NCI-H1105 (cell line): ENCODE results near the gene NXPH4.
A peak's percentile ranks its signal among the peaks of the same experiment; 100 is the strongest.

Source experiments
- DNase-seq: peaks from one replicate; lab custom pipeline; 2025; lab: John Stamatoyannopoulos, UW

NXPH4 gene

GRCh38 chr12:57219205-57219992, 2.8 kb downstream of the NXPH4 start:
- no peak for DNase-seq

DNA sequence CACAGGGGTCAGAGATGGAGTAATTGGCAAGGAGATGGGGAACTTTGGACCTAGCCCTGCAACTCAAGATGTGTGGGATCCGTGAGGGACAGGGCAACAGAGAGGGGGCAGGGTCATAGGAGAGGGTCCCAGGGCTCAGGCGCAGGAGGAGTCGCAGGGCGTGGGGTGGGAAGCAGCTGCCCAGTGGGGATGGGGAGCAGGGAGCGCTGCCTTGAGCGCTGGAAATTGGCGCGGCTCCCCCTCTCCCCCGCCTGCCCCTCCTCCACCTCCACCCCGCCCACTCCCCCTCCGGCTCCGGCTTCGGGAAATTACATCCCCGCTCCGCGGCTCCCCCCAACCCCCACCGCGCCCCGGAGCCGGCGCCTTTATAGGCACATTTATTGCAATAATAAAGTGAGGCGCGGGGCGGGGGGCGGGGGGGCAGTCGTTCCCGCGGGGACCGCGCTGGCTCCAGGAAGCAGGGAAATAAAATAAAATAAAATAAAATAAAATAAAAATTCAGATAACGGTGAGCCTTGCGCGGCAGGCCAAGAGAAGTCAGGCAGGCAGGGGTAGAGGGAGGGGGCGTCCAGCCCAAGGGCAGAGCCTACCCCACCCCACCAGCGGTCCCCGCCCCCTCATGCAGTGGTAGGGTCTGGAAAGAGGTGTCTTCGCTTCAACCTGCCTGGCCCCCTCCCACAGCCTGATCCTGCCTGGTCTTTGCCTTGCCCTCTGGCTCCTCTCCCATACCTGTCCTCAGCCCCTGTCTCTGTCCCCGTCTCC, 3.6 kb downstream of the NXPH4 start:
- no peak for DNase-seq

DNA sequence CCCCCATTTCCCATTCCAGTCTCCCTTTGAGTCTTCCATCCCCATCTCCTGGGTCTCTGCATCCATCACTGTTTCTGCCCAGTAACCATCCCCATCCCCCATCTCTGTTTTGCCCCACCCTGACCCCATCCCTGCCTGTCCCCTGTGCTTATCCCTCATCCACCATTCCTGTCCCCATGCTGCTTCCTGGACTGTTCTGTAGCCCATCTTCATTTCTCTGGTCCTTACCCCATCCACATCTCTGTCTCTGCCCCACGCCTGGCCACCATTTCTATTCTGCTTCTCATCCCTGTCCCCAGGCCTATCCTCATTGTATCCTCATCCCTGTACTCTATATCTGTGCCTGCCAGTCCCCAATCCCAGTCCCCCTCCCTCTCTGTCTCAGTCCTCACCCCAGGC, 4.2 kb downstream of the NXPH4 start:
- no peak for DNase-seq

DNA sequence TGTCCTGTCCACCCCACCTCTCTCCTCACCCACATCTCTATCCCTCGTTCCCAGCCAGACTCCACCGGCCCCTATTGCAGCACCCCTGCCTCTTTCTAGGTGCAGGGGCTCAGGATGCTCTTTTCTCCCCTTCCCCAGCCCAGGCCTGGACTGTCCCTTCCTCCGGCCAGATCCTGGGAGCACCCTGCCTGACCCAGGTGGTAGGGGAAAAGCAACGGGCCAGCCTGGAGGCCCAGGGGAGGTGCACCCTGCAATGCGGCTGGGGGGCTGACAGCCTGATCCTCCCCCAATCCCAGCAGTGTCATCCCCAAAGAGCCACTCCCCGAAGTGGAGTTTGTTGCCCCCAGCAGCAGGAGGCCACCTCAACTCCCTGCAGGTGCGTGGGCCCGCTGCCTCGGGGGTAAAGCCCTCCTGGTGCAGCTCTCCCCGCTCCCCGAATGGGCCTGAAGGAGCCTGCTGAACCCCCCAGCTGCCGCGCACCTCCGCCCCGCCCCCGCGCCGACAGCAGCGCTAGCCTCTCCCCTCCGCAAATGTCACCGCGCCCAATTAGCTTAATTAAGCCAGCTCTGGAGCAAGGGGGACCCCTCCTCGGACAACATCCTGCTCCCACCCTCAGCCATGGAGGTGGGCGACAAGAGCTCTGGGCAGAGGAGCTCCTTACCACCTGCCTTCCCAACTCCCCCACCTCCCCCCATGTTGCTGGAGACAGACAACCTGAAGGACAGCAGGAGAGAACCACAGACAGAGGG, 4.7 kb downstream of the NXPH4 start:
- no peak for DNase-seq

GRCh38 chr12:57222286-57223190, 5.9 kb downstream of the NXPH4 start:
- DNase-seq, result no peak

GRCh38 chr12:57223191-57224165, 6.9 kb downstream of the NXPH4 start:
- no peak for DNase-seq

DNA sequence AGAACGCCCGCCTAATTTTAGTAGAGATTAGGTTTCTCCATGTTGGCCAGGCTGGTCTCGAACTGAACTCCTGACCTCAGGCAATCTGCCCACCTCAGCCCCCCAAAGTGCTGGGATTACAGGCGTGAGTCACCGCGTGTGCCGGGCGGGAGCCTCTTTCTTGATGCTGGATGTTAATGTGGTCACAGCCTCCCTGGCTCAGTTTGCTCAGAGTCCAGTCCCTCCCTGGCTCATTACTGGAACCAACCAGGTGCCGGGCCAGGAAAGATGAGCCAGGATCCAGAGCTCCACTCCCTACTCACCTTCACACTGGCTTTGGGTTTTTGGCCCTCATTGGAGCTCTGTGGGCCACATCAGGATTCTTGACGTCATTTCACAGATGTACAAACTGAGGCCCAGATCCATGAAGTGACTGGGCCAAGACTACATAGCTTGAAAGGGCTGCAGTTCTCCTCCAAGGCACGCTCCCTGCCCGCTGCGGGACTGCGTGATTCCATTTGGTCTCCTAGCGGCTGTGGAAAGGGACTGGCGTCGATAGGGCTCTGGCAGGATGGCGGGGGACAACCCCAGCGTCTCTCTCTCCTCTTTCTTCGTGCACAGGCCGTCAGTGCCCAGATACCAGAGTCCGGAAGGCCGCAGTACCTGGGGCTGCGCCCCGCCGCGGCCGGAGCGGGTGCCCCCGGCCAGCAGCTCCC, 7.8 kb downstream of the NXPH4 start:
- DNase-seq, result no peak

DNA sequence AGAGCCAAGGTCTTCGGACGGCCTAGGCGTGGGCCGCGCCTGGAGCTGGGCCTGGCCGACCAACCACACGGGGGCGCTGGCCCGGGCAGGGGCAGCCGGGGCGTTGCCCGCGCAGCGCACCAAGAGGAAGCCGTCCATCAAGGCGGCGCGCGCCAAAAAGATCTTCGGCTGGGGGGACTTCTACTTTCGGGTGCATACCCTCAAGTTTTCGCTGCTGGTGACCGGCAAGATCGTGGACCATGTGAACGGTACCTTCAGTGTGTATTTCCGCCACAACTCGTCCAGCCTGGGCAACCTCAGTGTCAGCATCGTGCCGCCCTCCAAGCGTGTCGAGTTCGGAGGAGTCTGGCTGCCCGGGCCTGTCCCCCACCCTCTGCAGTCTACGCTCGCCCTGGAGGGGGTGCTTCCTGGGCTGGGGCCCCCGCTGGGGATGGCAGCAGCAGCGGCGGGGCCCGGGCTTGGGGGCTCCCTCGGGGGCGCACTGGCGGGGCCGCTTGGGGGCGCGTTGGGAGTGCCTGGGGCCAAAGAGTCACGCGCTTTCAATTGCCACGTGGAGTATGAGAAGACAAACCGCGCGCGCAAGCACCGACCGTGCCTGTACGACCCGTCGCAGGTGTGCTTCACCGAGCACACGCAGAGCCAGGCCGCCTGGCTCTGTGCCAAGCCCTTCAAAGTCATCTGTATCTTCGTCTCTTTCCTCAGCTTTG, 8.5 kb downstream of the NXPH4 start:
- peak; percentile 33 for DNase-seq

GRCh38 chr12:57225680-57226210, 9.2 kb downstream of the NXPH4 start:
- no peak for DNase-seq

DNA sequence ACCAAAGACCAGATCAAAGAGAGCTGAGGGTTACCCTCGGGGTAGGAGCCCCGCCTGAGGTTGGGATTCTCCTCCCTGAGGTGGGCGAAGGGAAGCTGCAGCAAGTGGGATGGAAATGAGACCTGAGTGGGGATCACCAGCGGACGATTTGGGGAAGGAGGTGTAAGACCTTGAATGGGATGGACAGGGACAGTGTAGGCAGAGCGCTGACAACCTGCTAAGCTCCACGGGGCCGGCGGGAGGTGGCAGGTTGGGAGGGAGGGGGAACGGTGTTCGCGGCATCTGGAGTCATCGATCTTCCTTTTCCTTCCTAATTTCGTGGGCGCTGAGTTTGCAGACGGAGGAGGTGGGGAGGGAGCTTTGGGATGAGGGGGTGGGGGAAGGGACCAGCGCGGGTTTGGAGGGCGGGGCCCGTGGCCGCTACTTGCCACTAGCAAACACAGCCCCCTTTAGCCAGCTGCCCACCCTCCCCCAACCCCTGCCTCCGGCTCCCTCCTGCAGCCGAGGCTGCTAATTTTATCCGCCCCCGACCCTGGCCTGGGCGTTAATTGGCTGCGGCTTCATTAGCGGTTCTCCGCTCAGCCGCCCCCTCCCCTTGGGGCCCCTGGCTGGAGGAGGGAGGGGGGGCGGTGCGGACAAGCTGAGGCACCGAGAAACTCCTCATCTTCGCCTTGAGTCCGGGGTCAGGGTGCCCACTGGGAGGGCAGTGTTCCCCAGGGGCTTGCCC, 10.2 kb downstream of the NXPH4 start:
- no peak for DNase-seq

DNA sequence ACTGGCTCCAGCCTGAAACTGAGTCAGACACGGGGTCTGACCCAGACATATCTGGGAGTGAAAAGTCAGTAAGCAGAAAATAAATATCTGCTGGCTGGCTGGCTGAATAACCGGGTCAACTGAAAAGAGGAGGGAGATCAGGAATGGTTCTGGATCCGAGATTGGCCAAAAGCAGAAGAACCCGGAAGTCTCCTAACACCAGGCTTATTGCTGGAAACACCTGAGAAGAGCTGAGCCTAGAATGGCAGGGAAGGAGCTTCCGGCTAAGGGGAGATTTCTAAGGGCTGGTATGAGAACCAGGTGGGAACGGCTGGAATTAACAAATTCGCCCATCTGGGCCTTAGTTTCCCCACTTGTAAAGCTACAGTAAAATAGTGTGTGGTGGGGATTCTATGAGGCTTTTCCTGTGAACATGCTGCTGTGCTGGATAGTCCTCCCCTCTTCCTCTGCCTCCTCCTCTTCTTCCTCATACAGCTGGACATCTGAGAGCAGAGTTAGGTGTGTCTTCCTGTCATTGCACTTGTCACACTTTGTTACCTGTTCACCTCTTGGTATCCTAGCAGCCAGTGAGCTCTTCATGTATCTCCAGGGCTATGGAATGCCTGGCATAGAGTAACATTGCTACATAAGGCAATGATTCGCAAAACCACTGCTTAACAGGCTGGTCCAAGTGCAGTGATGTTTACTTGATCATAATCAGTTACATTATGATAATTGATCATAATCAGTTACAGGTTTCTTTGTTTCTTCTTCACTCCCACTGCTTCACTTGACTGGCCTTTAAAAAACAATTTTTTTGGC, 10.9 kb downstream of the NXPH4 start:
- DNase-seq, result no peak

DNA sequence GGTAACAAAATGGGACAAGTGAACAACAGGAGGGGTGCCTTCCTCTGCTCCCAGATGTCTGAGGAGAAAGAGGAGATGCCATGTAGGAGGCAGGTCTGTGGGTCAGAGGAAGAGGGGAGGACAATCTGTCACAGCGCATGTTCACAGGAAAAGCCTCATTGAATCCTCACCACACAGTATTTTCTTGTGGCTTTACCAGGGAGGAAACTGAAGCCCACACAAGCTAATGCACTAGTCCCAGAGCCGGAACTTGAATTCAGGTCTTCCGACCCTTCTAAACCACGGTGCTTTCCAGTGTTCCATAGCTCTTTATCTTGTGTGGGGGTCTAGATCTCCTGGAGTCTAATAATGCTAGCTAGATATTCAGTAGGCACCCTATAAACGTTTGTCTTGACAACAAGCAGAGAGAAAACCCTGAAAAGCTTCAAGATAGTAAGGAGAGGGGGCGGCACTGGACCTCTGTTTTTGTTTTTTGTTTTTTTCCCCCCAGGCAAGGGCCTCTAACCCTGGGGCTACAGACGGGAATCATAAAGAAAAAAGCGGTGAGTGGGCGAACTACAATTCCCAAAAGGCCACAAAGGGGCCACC, 12.5 kb downstream of the NXPH4 start:
- no peak for DNase-seq

GRCh38 chr12:57229634-57230380, 13.2 kb downstream of the NXPH4 start, which contains the start of gene SHMT2:
Gene SHMT2 (plus strand): TSS chr12:57229711. CDS start chr12:57229779, 68 bp downstream.
- peak; percentile 84 for DNase-seq

DNA sequence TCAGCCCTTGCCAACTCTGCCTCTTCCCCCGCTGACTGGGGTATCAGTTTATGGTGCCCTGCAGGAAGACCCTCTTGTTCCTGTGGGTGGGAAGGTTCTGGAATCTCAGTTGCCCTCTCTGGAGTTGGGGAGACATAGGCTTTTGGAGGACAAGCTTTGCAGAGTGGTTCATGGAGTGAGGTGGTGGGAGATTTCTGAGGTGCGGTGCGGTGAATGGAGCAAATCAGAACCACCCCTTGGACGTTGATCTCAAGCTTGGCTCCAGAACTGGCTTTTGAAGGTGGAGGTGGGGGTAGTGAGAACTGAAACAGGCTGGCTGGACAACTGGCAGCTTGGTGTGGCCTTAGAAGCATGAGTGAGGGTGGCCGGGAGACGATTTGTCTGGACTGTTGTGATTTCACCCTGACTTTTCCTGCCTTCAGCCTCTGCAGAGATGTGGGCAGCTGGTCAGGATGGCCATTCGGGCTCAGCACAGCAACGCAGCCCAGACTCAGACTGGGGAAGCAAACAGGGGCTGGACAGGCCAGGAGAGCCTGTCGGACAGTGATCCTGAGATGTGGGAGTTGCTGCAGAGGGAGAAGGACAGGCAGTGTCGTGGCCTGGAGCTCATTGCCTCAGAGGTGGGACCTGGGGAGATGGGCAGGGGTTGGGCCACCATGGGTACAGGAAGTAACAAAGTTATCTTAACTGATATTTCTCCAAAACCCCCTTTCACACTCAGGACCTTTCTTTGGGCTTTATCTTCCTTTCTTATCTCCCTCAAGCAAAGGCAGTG, 14.0 kb downstream of the NXPH4 start:
- no peak for DNase-seq

- no peak for DNase-seq
These were observed 14.9 kb downstream of the NXPH4 start for GRCh38 chr12:57231276-57232021.
